Thoracic aorta (tissue), 2 donors: Measurements from ENCODE around the gene MACO1. TPM values are rescaled to one million over a fixed set of nuclear protein-coding genes. Genes with fewer than 3 reads are reported as not detected.

Experiments used
- ATAC-seq: fragments of 150-250 bp; one replicate; pipeline ENCODE4 v1.8.0; 2017; ENCODE audit warnings: low read depth; ENCODE audit not compliant: insufficient number of reproducible peaks, low FRiP score
- DNase-seq: peaks from one replicate; pipeline ENCODE4 v3.0.0-alpha.2; 2020; ENCODE audit warnings: low spot score
- H3K27ac ChIP-seq, 2 donors: fragments of 200-600 bp; sonication (generic); 1 replicate in 1 of 2; 2 replicates in 1 of 2; pipeline ENCODE4 v1.5.1; 2016; ENCODE audit warnings: mild to moderate bottlenecking in 2 of 2, moderate library complexity in 2 of 2
- H3K27me3 ChIP-seq: fragments of 200-600 bp; sonication (generic); replicated peaks from 2 replicates; pipeline ENCODE4 v1.6.0; 2016; ENCODE audit warnings: mild to moderate bottlenecking; ENCODE audit not compliant: insufficient read depth
- H3K36me3 ChIP-seq: fragments of 200-600 bp; sonication (generic); one replicate; pipeline ENCODE4 v1.5.1; 2016
- H3K4me1 ChIP-seq, 2 donors: fragments of 200-600 bp; sonication (generic); 1 replicate in 1 of 2; 2 replicates in 1 of 2; pipeline versions ENCODE4 v1.5.1 to v1.6.0; 2016; ENCODE audit warnings: low read depth in 2 of 2, mild to moderate bottlenecking in 1 of 2; ENCODE audit not compliant: control insufficient read depth in 1 of 2
- H3K4me3 ChIP-seq: fragments of 200-600 bp; sonication (generic); 2 replicates; pipeline ENCODE4 v1.5.1; 2016; ENCODE audit warnings: mild to moderate bottlenecking
- H3K9me3 ChIP-seq: fragments of 200-600 bp; sonication (generic); 2 replicates; pipeline ENCODE4 v1.5.1; 2016
- CTCF ChIP-seq: fragments of 200-600 bp; sonication (generic); IDR thresholded peaks from one replicate; pipeline ENCODE4 v1.5.1; 2019; ENCODE audit warnings: antibody characterized with exemption
- total RNA-seq, 2 donors: library from RNA; depleted of rRNA; stranded (reverse); fragments of >200 nt; gene quantifications; one replicate each; pipeline versions ENCODE4 v1.1.0 to v1.2.3, GENCODE V29; 2016

The MACO1 gene
- total RNA-seq, 2 donors from 2014 or later: 15.2 to 18.8 TPM

- H3K4me1 ChIP-seq: peaks cover 15 to 32% of the 10 kb centered on the region in 2 donors
- no peaks in the 10 kb centered on the region for H3K9me3 ChIP-seq
- H3K27me3 ChIP-seq: no peaks in the 10 kb centered on the region
- no peaks in the 10 kb centered on the region for H3K36me3 ChIP-seq
- no peak overlapping the region for H3K4me3 ChIP-seq
- ATAC-seq (no peak), DNase-seq (no peak)
- peak overlapping the region in 1 of 2 donors; percentile 24 for H3K27ac ChIP-seq
- no peak for TF ChIP-seq CTCF
Measured at GRCh38 chr1:25541889-25542658, 111.4 kb downstream of the MACO1 start.

DNA sequence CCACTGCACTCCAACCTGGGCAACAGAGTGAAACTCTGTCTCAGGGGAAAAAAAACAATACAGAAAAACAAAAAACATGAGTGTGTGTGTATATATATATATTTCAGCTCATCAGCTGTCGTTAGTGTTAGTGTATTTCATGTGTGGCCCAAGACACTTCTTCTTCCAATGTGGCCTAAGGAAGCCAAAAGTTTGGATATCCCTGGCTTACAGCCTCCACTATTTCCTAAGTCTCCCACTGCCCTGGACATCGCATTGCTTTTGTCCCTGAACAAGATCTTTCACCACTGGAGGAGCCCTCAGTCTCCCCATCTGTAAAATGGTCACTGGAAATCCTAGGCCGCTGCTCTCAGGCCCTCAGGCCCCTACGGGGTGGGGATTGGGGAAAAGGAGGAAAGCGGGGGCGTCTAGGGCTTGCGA is 112.3 kb downstream of the MACO1 start:
- DNase-seq: no peak
- TF ChIP-seq CTCF: no peak
- H3K27me3 ChIP-seq: no peaks in the 10 kb centered on the region
- H3K36me3 ChIP-seq: no peaks in the 10 kb centered on the region
- H3K9me3 ChIP-seq: no peaks in the 10 kb centered on the region
- H3K4me3 ChIP-seq: peak overlapping the region; percentile 81
- no peak for ATAC-seq
- peaks cover 19 to 40% of the 10 kb centered on the region in 2 donors for H3K4me1 ChIP-seq
- peak overlapping the region; percentile 92 to 94 for H3K27ac ChIP-seq

DNA sequence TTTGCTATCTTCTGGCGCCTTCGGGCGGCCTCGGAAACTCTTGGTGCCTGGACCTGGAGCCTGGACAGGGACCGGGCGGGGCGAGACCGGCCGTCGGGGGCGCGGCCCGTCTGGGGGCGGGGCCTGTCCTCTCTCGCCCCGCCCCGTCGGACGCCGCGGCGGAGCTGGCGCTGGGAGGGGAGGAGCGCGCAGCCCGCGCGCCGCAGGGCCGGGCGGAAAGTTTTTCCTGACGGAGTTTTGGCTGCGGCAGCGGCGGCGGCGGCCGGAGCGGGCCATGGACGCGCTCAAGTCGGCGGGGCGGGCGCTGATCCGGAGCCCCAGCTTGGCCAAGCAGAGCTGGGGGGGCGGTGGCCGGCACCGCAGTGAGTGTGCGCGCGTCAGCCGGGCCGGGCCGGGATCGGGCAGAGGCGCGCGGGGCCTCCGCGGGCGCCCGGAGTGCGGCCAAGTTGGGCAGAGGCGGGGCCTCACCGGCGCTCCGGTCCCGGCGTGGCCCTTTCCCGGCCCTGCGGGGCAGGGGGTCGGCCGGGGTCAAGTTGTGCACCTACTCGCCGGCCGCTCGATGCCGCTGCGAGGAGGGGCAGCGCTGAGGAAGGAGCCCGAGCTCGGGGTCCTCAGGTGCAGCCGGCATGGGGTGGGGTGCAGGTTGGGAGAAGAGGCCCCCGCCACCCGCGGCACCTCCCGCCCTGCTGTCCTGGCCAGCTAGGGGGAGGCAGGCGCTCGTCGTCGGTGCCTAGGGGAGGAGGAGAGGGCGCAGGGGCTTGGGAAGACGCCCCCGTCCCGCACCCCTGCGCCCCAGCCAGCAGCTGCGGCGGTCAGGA is 112.9 kb downstream of the MACO1 start, which contains the start of gene LDLRAP1:
Gene LDLRAP1 (plus strand): TSS at position 182 of the 818 bp plus-strand sequence. CDS start 93 bp downstream, at position 275.
- no peak for DNase-seq
- H3K27me3 ChIP-seq: no peaks in the 10 kb centered on the region
- peaks cover 23 to 46% of the 10 kb centered on the region in 2 donors for H3K4me1 ChIP-seq
- no peaks in the 10 kb centered on the region for H3K9me3 ChIP-seq
- TF ChIP-seq CTCF: no peak
- H3K4me3 ChIP-seq: peak within 1 kb of the TSS; percentile 81
- ATAC-seq: peak; percentile 90
- H3K36me3 ChIP-seq: no peaks in the 10 kb centered on the region
- peak within 1 kb of the TSS; percentile 92 to 94 for H3K27ac ChIP-seq

DNA sequence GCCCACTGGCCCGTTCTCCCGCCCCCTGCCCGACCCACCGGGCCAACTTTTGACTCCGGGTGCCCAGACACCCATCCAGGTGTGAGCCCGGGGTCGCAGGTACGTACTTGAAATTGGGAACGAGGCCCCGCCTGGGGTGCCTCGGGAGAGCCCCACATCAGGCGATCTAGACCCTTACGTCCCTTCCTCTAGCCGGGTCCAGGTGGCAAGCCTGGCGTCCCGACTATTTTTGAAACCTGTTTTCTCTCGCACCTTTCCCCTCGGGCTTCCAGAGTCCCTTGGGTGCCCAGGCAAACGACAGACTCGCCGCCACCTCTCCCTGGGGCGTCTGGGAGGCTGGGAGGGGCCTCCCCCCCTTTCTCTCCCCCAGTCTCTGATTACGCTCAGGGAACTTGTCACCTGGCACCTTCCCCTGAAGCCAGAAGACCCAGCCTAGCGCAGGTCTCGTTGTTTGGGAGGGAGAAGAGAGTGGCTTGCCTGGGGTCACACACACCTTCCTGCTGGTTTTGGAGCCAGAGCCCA is 113.6 kb downstream of the MACO1 start:
- Histone ChIP-seq H3K9me3 (no peaks in the 10 kb centered on the region), H3K27me3 (no peaks in the 10 kb centered on the region), H3K27ac (peak overlapping the region; percentile 92 to 94), H3K4me1 (peaks cover 30 to 53% of the 10 kb centered on the region in 2 donors), H3K36me3 (no peaks in the 10 kb centered on the region), H3K4me3 (peak overlapping the region; percentile 81)
- no peak for TF ChIP-seq CTCF
- DNase-seq (no peak), ATAC-seq (no peak)

DNA sequence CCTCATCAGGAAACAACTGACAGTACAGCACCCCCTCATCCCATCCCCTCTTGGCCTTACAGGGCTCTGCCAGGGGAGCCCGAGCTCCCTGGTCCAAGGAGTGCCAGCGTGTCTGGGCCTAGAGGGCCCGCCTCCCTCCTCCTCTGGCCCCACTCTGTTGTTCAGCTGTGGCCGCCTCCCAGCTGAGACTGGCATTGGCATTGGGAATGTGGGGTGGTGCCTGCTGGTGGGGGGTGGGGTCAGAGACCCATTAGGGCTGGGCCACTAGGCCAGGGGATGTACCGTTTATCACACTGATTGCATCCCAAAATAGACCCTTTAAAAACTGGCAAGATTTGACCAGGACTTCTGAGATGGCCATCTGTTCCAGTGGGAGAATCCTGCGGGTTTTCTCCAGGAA is 114.1 kb downstream of the MACO1 start:
- ATAC-seq (no peak), DNase-seq (no peak)
- no peaks in the 10 kb centered on the region for H3K9me3 ChIP-seq

More for the DNA sequence above, 114.1 kb downstream of the MACO1 start:
- Histone ChIP-seq H3K36me3 (no peaks in the 10 kb centered on the region), H3K4me3 (peak overlapping the region; percentile 81), H3K27me3 (no peaks in the 10 kb centered on the region), H3K4me1 (peaks cover 34 to 58% of the 10 kb centered on the region in 2 donors), H3K27ac (peak overlapping the region; percentile 92 to 94)
- TF ChIP-seq CTCF: no peak
